Prostate gland (tissue), 2 donors: Measurements from ENCODE around the gene ARHGAP18.

Experiments
- CTCF ChIP-seq, 4 experiments: fragments of 200-600 bp in 2 of 4; fragments of 450-650 bp in 2 of 4; sonication (generic) in 2 of 4; IDR thresholded peaks; 1 replicate in 3 of 4; 2 replicates in 1 of 4; pipeline ENCODE4 v1.5.1; 2016 to 2019; ENCODE audit warnings: antibody characterized with exemption in 4 of 4, mild to moderate bottlenecking in 2 of 4, moderate library complexity in 2 of 4
- POLR2A ChIP-seq: fragments of 450-650 bp; IDR thresholded peaks from one replicate; pipeline ENCODE4 v1.6.1; 2016; ENCODE audit warnings: antibody characterized with exemption, mild to moderate bottlenecking
- POLR2AphosphoS5 ChIP-seq: sonication (generic); formaldehyde crosslinking; IDR thresholded peaks from one replicate; pipeline ENCODE4 v1.6.1; 2017; ENCODE audit warnings: antibody characterized with exemption

- TF ChIP-seq CTCF (IDR thresholded peaks at IDR 0.05) (no peak), POLR2A (no peak), POLR2AphosphoS5 (no peak)
Measured at GRCh38 chr6:129655334-129655733, 54.6 kb downstream of the ARHGAP18 start.
